HUES64 (cell line): ENCODE data around the gene MVD.

Experiments
- H3K27ac ChIP-seq: 2 replicates; pipeline ENCODE4 v1.7.0; 2013; ENCODE audit warnings: low read depth, low read length, inconsistent platforms
- H3K27me3 ChIP-seq: 2 replicates; pipeline ENCODE4 v1.6.1; 2013; ENCODE audit warnings: mild to moderate bottlenecking, low read length; ENCODE audit not compliant: insufficient read depth
- H3K36me3 ChIP-seq: 2 replicates; pipeline ENCODE4 v1.6.1; 2013; ENCODE audit warnings: mild to moderate bottlenecking, low read length; ENCODE audit not compliant: insufficient read depth
- H3K4me1 ChIP-seq: 2 replicates; pipeline ENCODE4 v1.6.1; 2013; ENCODE audit warnings: mild to moderate bottlenecking, low read length, moderate library complexity; ENCODE audit not compliant: insufficient read depth
- H3K4me3 ChIP-seq: 2 replicates; pipeline ENCODE4 v1.5.1; 2013; ENCODE audit warnings: mild to moderate bottlenecking, low read length, moderate library complexity
- H3K9ac ChIP-seq: 2 replicates; pipeline ENCODE4 v1.6.1; 2013; ENCODE audit warnings: mild to moderate bottlenecking, low read depth, low read length
- H3K9me3 ChIP-seq: 2 replicates; pipeline ENCODE4 v1.6.1; 2013; ENCODE audit warnings: low read depth, low read length; ENCODE audit not compliant: insufficient read depth
- WGBS: fragments of 150-250, 120-280 bp; methylation state at CpG from one replicate; pipeline ENCODE4 v1.1.7; 2013; ENCODE audit warnings: missing lambda C conversion rate; 5-methylcytosine and 5-hydroxymethylcytosine counted together

MVD gene

GRCh38 chr16:88695218-88695617, 32.3 kb upstream of the MVD start:
- Histone ChIP-seq H3K4me1 (no peaks in the 10 kb centered on the region), H3K36me3 (peaks cover 31% of the 10 kb centered on the region), H3K27ac (no peak overlapping the region), H3K4me3 (no peak overlapping the region), H3K9ac (no peak overlapping the region), H3K9me3 (no peaks in the 10 kb centered on the region), H3K27me3 (no peaks in the 10 kb centered on the region)
- 94% methylated on average over 15 of the region's 15 CpGs for WGBS

GRCh38 chr16:88694221-88695087, 31.6 kb upstream of the MVD start:
- H3K36me3 ChIP-seq: peaks cover 28% of the 10 kb centered on the region
- no peak overlapping the region for H3K9ac ChIP-seq
- no peak overlapping the region for H3K27ac ChIP-seq
- WGBS: 91% methylated on average over 37 of the region's 37 CpGs
- no peaks in the 10 kb centered on the region for H3K9me3 ChIP-seq
- H3K4me3 ChIP-seq: no peak overlapping the region
- no peaks in the 10 kb centered on the region for H3K27me3 ChIP-seq
- H3K4me1 ChIP-seq: no peaks in the 10 kb centered on the region

GRCh38 chr16:88693420-88694177, 30.7 kb upstream of the MVD start:
- H3K27ac ChIP-seq: no peak overlapping the region
- H3K4me1 ChIP-seq: no peaks in the 10 kb centered on the region
- H3K27me3 ChIP-seq: 0 out of 2 replicates have a peak, but pooled peaks cover 5% of the 10 kb centered on the region
- WGBS: 92% methylated on average over 39 of the region's 39 CpGs
- H3K9ac ChIP-seq: no peak overlapping the region
- H3K4me3 ChIP-seq: no peak overlapping the region
- peaks cover 27% of the 10 kb centered on the region for H3K36me3 ChIP-seq
- no peaks in the 10 kb centered on the region for H3K9me3 ChIP-seq

- peaks cover 19% of the 10 kb centered on the region for H3K36me3 ChIP-seq
- no peak overlapping the region for H3K9ac ChIP-seq
- H3K27ac ChIP-seq: no peak overlapping the region
- no peaks in the 10 kb centered on the region for H3K9me3 ChIP-seq
- H3K4me1 ChIP-seq: no peaks in the 10 kb centered on the region
- no peak overlapping the region for H3K4me3 ChIP-seq
- 96% methylated on average over 10 of the region's 10 CpGs for WGBS
- H3K27me3 ChIP-seq: peaks cover 12% of the 10 kb centered on the region
Observed at GRCh38 chr16:88692861-88693260, 30.0 kb upstream of the MVD start.

GRCh38 chr16:88691924-88692560, 29.2 kb upstream of the MVD start:
- no peak overlapping the region for H3K27ac ChIP-seq

GRCh38 chr16:88691129-88691813, 28.4 kb upstream of the MVD start:
- Histone ChIP-seq H3K9ac (no peak overlapping the region), H3K4me1 (no peaks in the 10 kb centered on the region), H3K27ac (no peak overlapping the region), H3K36me3 (0 out of 2 replicates have a peak, but pooled peaks cover 6% of the 10 kb centered on the region), H3K4me3 (no peak overlapping the region), H3K27me3 (peaks cover 26% of the 10 kb centered on the region), H3K9me3 (no peaks in the 10 kb centered on the region)
- 89% methylated on average over 33 of the region's 33 CpGs for WGBS

More at GRCh38 chr16:88691924-88692560, 29.2 kb upstream of the MVD start:
- H3K27me3 ChIP-seq: peaks cover 20% of the 10 kb centered on the region
- no peak overlapping the region for H3K4me3 ChIP-seq
- peaks cover 12% of the 10 kb centered on the region for H3K36me3 ChIP-seq
- no peak overlapping the region for H3K9ac ChIP-seq
- 92% methylated on average over 26 of the region's 26 CpGs for whole genome bisulfite sequencing
- H3K9me3 ChIP-seq: no peaks in the 10 kb centered on the region
- H3K4me1 ChIP-seq: no peaks in the 10 kb centered on the region

GRCh38 chr16:88690341-88691128, 27.6 kb upstream of the MVD start:
- Histone ChIP-seq H3K27me3 (peaks cover 33% of the 10 kb centered on the region), H3K9ac (no peak overlapping the region), H3K27ac (no peak overlapping the region), H3K4me3 (no peak overlapping the region), H3K4me1 (peaks cover under 1% of the 10 kb centered on the region), H3K36me3 (no peaks in the 10 kb centered on the region), H3K9me3 (no peaks in the 10 kb centered on the region)
- whole genome bisulfite sequencing: 84% methylated on average over 21 of the region's 21 CpGs

- peaks cover 49% of the 10 kb centered on the region for H3K27me3 ChIP-seq
- WGBS: 55% methylated on average over 28 of the region's 28 CpGs
- peaks cover 4% of the 10 kb centered on the region for H3K4me1 ChIP-seq
- no peak overlapping the region for H3K27ac ChIP-seq
- no peak overlapping the region for H3K9ac ChIP-seq
- H3K4me3 ChIP-seq: no peak overlapping the region
- H3K9me3 ChIP-seq: no peaks in the 10 kb centered on the region
- H3K36me3 ChIP-seq: no peaks in the 10 kb centered on the region
Observed at GRCh38 chr16:88688013-88688778, 25.3 kb upstream of the MVD start.

GRCh38 chr16:88687676-88688012, 24.8 kb upstream of the MVD start:
- H3K9me3 ChIP-seq: no peaks in the 10 kb centered on the region
- no peak overlapping the region for H3K27ac ChIP-seq
- no peak overlapping the region for H3K4me3 ChIP-seq
- no peak overlapping the region for H3K9ac ChIP-seq
- peaks cover 49% of the 10 kb centered on the region for H3K27me3 ChIP-seq
- H3K4me1 ChIP-seq: peaks cover 4% of the 10 kb centered on the region
- H3K36me3 ChIP-seq: no peaks in the 10 kb centered on the region
- WGBS: 55% methylated on average over 2 of the region's 3 CpGs

- Histone ChIP-seq H3K4me1 (peaks cover 4% of the 10 kb centered on the region), H3K9me3 (no peaks in the 10 kb centered on the region), H3K36me3 (no peaks in the 10 kb centered on the region), H3K27me3 (peaks cover 49% of the 10 kb centered on the region), H3K4me3 (no peak overlapping the region), H3K27ac (no peak overlapping the region), H3K9ac (no peak overlapping the region)
- 75% methylated on average over 10 of the region's 10 CpGs for WGBS
Observed at GRCh38 chr16:88687254-88687576, 24.3 kb upstream of the MVD start.
